Stimulated activated CD8-positive, alpha-beta memory T cell treated with anti-CD3 and anti-CD28 coated beads, Interleukin-4, amount 100 ng/mL, for 4 hours (primary cell): Measurements from ENCODE around the gene EID2B.

Source experiments
- DNase-seq, 2 donors: peaks; one replicate each; pipeline ENCODE4 v3.0.0-alpha.2; 2020; ENCODE audit warnings: low read depth in 2 of 2, low spot score in 1 of 2

EID2B gene

GRCh38 chr19:39499932-39500331 is 32.7 kb downstream of the EID2B start:
- no peak for DNase-seq

GRCh38 chr19:39498798-39499642 is 33.6 kb downstream of the EID2B start, which contains the start of gene DLL3:
TSS of gene DLL3 (plus strand) at chr19:39498947. CDS start at chr19:39498975, 28 bp downstream.
- DNase-seq, result no peak

GRCh38 chr19:39497996-39498797 is 34.5 kb downstream of the EID2B start:
- DNase-seq, result no peak

GRCh38 chr19:39497701-39497995 is 35.0 kb downstream of the EID2B start:
- no peak for DNase-seq

- DNase-seq, result no peak
Measured at GRCh38 chr19:39496063-39496462, 36.6 kb downstream of the EID2B start.

GRCh38 chr19:39494661-39495060 is 38.0 kb downstream of the EID2B start:
- DNase-seq, result no peak

- DNase-seq, result no peak
Measured at GRCh38 chr19:39492788-39493187, 39.9 kb downstream of the EID2B start.

- no peak for DNase-seq
Measured at GRCh38 chr19:39492225-39492624, 40.4 kb downstream of the EID2B start.

GRCh38 chr19:39489756-39490155 is 42.9 kb downstream of the EID2B start:
- no peak for DNase-seq

GRCh38 chr19:39483141-39483540 is 49.5 kb downstream of the EID2B start:
- DNase-seq, result no peak

GRCh38 chr19:39481676-39482075 is 51.0 kb downstream of the EID2B start:
- no peak for DNase-seq

- no peak for DNase-seq
Measured at GRCh38 chr19:39481229-39481545, 51.5 kb downstream of the EID2B start.
